Progenitor cell of endocrine pancreas (in vitro differentiated cells): ENCODE measurements around the gene BPIFA3. TPM values are rescaled to one million over a fixed set of nuclear protein-coding genes. Genes with fewer than 3 reads are reported as not detected.

Experiments used
- DNase-seq: peaks from one replicate; pipeline ENCODE4 v3.0.0; 2021; ENCODE audit warnings: low spot score; ENCODE audit not compliant: unreplicated experiment
- H3K27ac Mint-ChIP-seq: 2 replicates; pipeline ENCODE4 v1.8.0; 2021; ENCODE audit warnings: mild to moderate bottlenecking, moderate library complexity, mixed read lengths
- H3K27me3 Mint-ChIP-seq: 2 replicates; pipeline ENCODE4 v1.8.0; 2021; ENCODE audit warnings: mixed read lengths
- H3K36me3 Mint-ChIP-seq: 2 replicates; pipeline ENCODE4 v1.8.0; 2022; ENCODE audit warnings: mixed read lengths; ENCODE audit not compliant: insufficient read depth
- H3K4me1 Mint-ChIP-seq: 2 replicates; pipeline ENCODE4 v1.8.0; 2021; ENCODE audit warnings: low read depth, mixed read lengths
- H3K4me3 Mint-ChIP-seq: 2 replicates; pipeline ENCODE4 v1.8.0; 2021; ENCODE audit warnings: low read depth, mild to moderate bottlenecking, moderate library complexity, mixed read lengths
- H3K9me3 Mint-ChIP-seq: 2 replicates; pipeline ENCODE4 v1.8.0; 2021; ENCODE audit warnings: low read depth, mixed read lengths
- CTCF ChIP-seq: fragments of 200-600 bp; sonication (generic); IDR thresholded peaks from one replicate; pipeline ENCODE4 v1.5.0; 2021; ENCODE audit warnings: antibody characterized with exemption, mild to moderate bottlenecking; ENCODE audit not compliant: unreplicated experiment
- total RNA-seq: library from RNA; stranded (reverse); gene quantifications from 2 replicates; pipeline ENCODE4 v1.2.1, GENCODE V29; 2021

BPIFA3 gene
- total RNA-seq, 1 donor from 2014 or later: not detected

- H3K27ac Mint-ChIP-seq: no peak overlapping the region
- DNase-seq: no peak
- no peaks in the 10 kb centered on the region for H3K9me3 Mint-ChIP-seq
- H3K36me3 Mint-ChIP-seq: no peaks in the 10 kb centered on the region
- peaks cover 20% of the 10 kb centered on the region for H3K27me3 Mint-ChIP-seq
- H3K4me1 Mint-ChIP-seq: peaks cover 26% of the 10 kb centered on the region
- no peak for TF ChIP-seq CTCF
- no peak overlapping the region for H3K4me3 Mint-ChIP-seq
Measured at GRCh38 chr20:33275215-33275614, 58.1 kb downstream of the BPIFA3 start.

GRCh38 chr20:33275871-33276270 is 58.7 kb downstream of the BPIFA3 start:
- H3K4me3 Mint-ChIP-seq: no peak overlapping the region
- peaks cover 23% of the 10 kb centered on the region for H3K27me3 Mint-ChIP-seq
- no peak for TF ChIP-seq CTCF
- no peaks in the 10 kb centered on the region for H3K36me3 Mint-ChIP-seq
- H3K9me3 Mint-ChIP-seq: no peaks in the 10 kb centered on the region
- DNase-seq: no peak
- no peak overlapping the region for H3K27ac Mint-ChIP-seq
- H3K4me1 Mint-ChIP-seq: peaks cover 26% of the 10 kb centered on the region

- Mint-ChIP-seq H3K4me1 (peaks cover 26% of the 10 kb centered on the region), H3K27me3 (peaks cover 17% of the 10 kb centered on the region), H3K9me3 (no peaks in the 10 kb centered on the region), H3K27ac (peak overlapping the region; percentile 81), H3K36me3 (no peaks in the 10 kb centered on the region), H3K4me3 (no peak overlapping the region)
- no peak for TF ChIP-seq CTCF
- DNase-seq: no peak
Measured at GRCh38 chr20:33276303-33277113, 59.4 kb downstream of the BPIFA3 start.

Other genes starting within 250 kb of the BPIFA3 start
- not detected in 2 replicates for gene SUN5, start 212.9 kb upstream of the BPIFA3 start, total RNA-seq
- not detected in 2 replicates for gene BPIFB2, start 209.6 kb upstream of the BPIFA3 start, total RNA-seq
- not detected in 2 replicates for gene BPIFB6, start 185.7 kb upstream of the BPIFA3 start, total RNA-seq
- gene BPIFB3, start 163.4 kb upstream of the BPIFA3 start, total RNA-seq: not detected in 2 replicates
- gene BPIFB4, start 137.7 kb upstream of the BPIFA3 start, total RNA-seq: not detected in 2 replicates
- not detected in 2 replicates for gene BPIFA2, start 49.2 kb upstream of the BPIFA3 start, total RNA-seq
- not detected in 2 replicates for gene BPIFA1, start 18.6 kb downstream of the BPIFA3 start, total RNA-seq
- gene BPIFB1, start 65.9 kb downstream of the BPIFA3 start, total RNA-seq: not detected in 2 replicates
- gene CDK5RAP1, start 184.2 kb downstream of the BPIFA3 start, total RNA-seq: 59.6 and 63.7 TPM in 2 replicates
- gene SNTA1, start 226.4 kb downstream of the BPIFA3 start, total RNA-seq: 5.8 and 6.7 TPM in 2 replicates